SK-N-SH (cell line): ENCODE data around the gene EPB41L4B. TPM values are rescaled to one million over a fixed set of nuclear protein-coding genes. Genes with fewer than 3 reads are reported as not detected.

Source experiments
- CTCF ChIA-PET: fragments of 300-600, 350-600 bp; formaldehyde crosslinking; extraction: SDS; loops from one replicate; lab custom pipeline; 2021; lab: Yijun Ruan, JAX
- POLR2A ChIA-PET: fragments of 350-600 bp; sonication (Branson Sonifier 250); formaldehyde crosslinking; extraction: SDS; loops from one replicate; lab custom pipeline; 2020; ENCODE audit warnings: antibody characterized with exemption, inconsistent platforms; lab: Yijun Ruan, JAX
- DNase-seq: peaks from one replicate; pipeline ENCODE4 v3.0.0; 2012
- H2AFZ ChIP-seq: fragments of 200-600 bp; sonication (generic); 2 replicates; pipeline ENCODE4 v1.8.1; 2016; ENCODE audit warnings: antibody characterized with exemption, mild to moderate bottlenecking, low read depth
- H3F3A ChIP-seq: fragments of 200-600 bp; sonication (generic); replicated peaks from 2 replicates; pipeline ENCODE3; 2016; ENCODE audit warnings: antibody characterized with exemption, mild to moderate bottlenecking; ENCODE audit not compliant: insufficient read depth
- H3K27ac ChIP-seq, 2 experiments: fragments of 200-500 bp in 1 of 2; fragments of 200-600 bp in 1 of 2; sonication (Bioruptor generic) in 1 of 2; sonication (generic), shearing (Covaris generic) in 1 of 2; 2 replicates each; pipeline versions ENCODE4 v1.5.1 to v1.6.1; 2014 to 2016; ENCODE audit warnings: low read depth in 2 of 2, inconsistent platforms in 1 of 2, low read length in 1 of 2, mild to moderate bottlenecking in 1 of 2, mixed read lengths in 1 of 2
- H3K27me3 ChIP-seq: fragments of 200-600 bp; sonication (generic), shearing (Covaris generic); 2 replicates; pipeline ENCODE4 v1.6.1; 2016; ENCODE audit warnings: mixed run types; ENCODE audit not compliant: insufficient read depth
- H3K36me3 ChIP-seq, 2 experiments: fragments of 200-500 bp in 1 of 2; fragments of 200-600 bp in 1 of 2; sonication (Bioruptor generic) in 1 of 2; sonication (generic) in 1 of 2; replicated peaks in 1 of 2; 2 replicates each; pipeline versions ENCODE3 to v1.5.1; 2014 to 2016; ENCODE audit warnings: low read length in 1 of 2, mild to moderate bottlenecking in 1 of 2; ENCODE audit not compliant: insufficient read depth in 2 of 2, control insufficient read depth in 1 of 2
- H3K4me1 ChIP-seq, 2 experiments: fragments of 200-500 bp in 1 of 2; fragments of 200-600 bp in 1 of 2; sonication (Bioruptor generic) in 1 of 2; sonication (generic), shearing (Covaris generic) in 1 of 2; 2 replicates each; pipeline versions ENCODE4 v1.5.1 to v1.6.1; 2014 to 2016; ENCODE audit warnings: low read depth in 1 of 2, low read length in 1 of 2, mixed run types in 1 of 2; ENCODE audit not compliant: insufficient read depth in 2 of 2, control insufficient read depth in 1 of 2
- H3K4me2 ChIP-seq: fragments of 200-600 bp; sonication (generic), shearing (Covaris generic); 2 replicates; pipeline ENCODE4 v1.6.1; 2017; ENCODE audit warnings: mixed run types
- H3K4me3 ChIP-seq, 2 experiments: fragments of 200-500 bp in 1 of 2; fragments of 200-600 bp in 1 of 2; sonication (Bioruptor generic) in 1 of 2; sonication (generic), shearing (Covaris generic) in 1 of 2; 2 replicates each; pipeline versions ENCODE4 v1.5.1 to v1.8.1; 2014 to 2016; ENCODE audit warnings: low read depth in 2 of 2, inconsistent platforms in 1 of 2, low read length in 1 of 2, mild to moderate bottlenecking in 1 of 2, mixed read lengths in 1 of 2, moderate library complexity in 1 of 2
- H3K79me2 ChIP-seq: fragments of 200-600 bp; sonication (generic); 2 replicates; pipeline ENCODE4 v1.8.1; 2017; ENCODE audit warnings: mild to moderate bottlenecking; ENCODE audit not compliant: insufficient read depth
- H3K9ac ChIP-seq: fragments of 200-600 bp; sonication (generic); 2 replicates; pipeline ENCODE4 v1.6.1; 2017; ENCODE audit warnings: mixed run types
- H3K9me2 ChIP-seq: fragments of 200-600 bp; sonication (generic); 2 replicates; pipeline ENCODE4 v1.6.1; 2017; ENCODE audit warnings: mixed run types
- H3K9me3 ChIP-seq: fragments of 200-600 bp; sonication (generic); 2 replicates; pipeline ENCODE4 v1.6.1; 2017; ENCODE audit warnings: mixed run types, mild to moderate bottlenecking, moderate library complexity
- H4K20me1 ChIP-seq: fragments of 200-600 bp; sonication (generic); 2 replicates; pipeline ENCODE4 v1.6.1; 2017; ENCODE audit warnings: mild to moderate bottlenecking, mixed run types; ENCODE audit not compliant: insufficient read depth
- CHD2 ChIP-seq: fragments of 150-350 bp; IDR thresholded peaks from 2 replicates; pipeline ENCODE4 v1.6.1; 2018; ENCODE audit warnings: low read length; ENCODE audit not compliant: partially characterized antibody
- CTCF ChIP-seq: fragments of 200-600 bp; sonication (generic); IDR thresholded peaks from 2 replicates; pipeline ENCODE4 v1.6.1; 2017; ENCODE audit warnings: antibody characterized with exemption, mild to moderate bottlenecking, moderate library complexity
- EP300 ChIP-seq, 2 experiments: IDR thresholded peaks; 2 replicates each; pipeline versions ENCODE4 v1.4.0 to v1.6.1; 2012; ENCODE audit warnings: borderline replicate concordance in 1 of 2, low read depth in 1 of 2, low read length in 1 of 2
- GABPA ChIP-seq: IDR thresholded peaks from 2 replicates; pipeline ENCODE4 v1.4.0; 2012; ENCODE audit warnings: low read depth, mild to moderate bottlenecking
- GATA2 ChIP-seq: sonication (generic); formaldehyde crosslinking; IDR thresholded peaks from 2 replicates; pipeline ENCODE4 v1.5.0; 2020; ENCODE audit warnings: mild to moderate bottlenecking, missing genetic modification reagents
- JUND ChIP-seq: IDR thresholded peaks from 2 replicates; pipeline ENCODE4 v1.4.0; 2012
- MAX ChIP-seq: IDR thresholded peaks from 2 replicates; pipeline ENCODE4 v1.4.0; 2012; ENCODE audit warnings: low read depth
- MEF2A ChIP-seq: IDR thresholded peaks from 2 replicates; pipeline ENCODE4 v1.4.0; 2012; ENCODE audit warnings: low read depth, borderline replicate concordance
- MXI1 ChIP-seq: IDR thresholded peaks from 2 replicates; pipeline ENCODE4 v1.6.1; 2012; ENCODE audit warnings: mild to moderate bottlenecking, low read depth, low read length, improper control_type of control experiment
- NFIC ChIP-seq: IDR thresholded peaks from 2 replicates; pipeline ENCODE4 v1.4.0; 2012; ENCODE audit warnings: borderline replicate concordance
- RAD21 ChIP-seq: IDR thresholded peaks from 2 replicates; pipeline ENCODE4 v1.6.1; 2012; ENCODE audit warnings: mild to moderate bottlenecking, low read length
- RCOR1 ChIP-seq: fragments of 150-350 bp; IDR thresholded peaks from 2 replicates; pipeline ENCODE4 v1.6.1; 2017; ENCODE audit warnings: antibody characterized with exemption, low read length
- RXRA ChIP-seq: IDR thresholded peaks from 2 replicates; pipeline ENCODE4 v1.4.0; 2012; ENCODE audit warnings: low read depth, mild to moderate bottlenecking, borderline replicate concordance
- SIN3A ChIP-seq: IDR thresholded peaks from 2 replicates; pipeline ENCODE4 v1.6.1; 2012; ENCODE audit warnings: low read depth, mild to moderate bottlenecking, low read length, moderate library complexity, borderline replicate concordance
- SMC3 ChIP-seq: IDR thresholded peaks from 2 replicates; pipeline ENCODE4 v1.6.1; 2012; ENCODE audit warnings: low read depth, low read length, improper control_type of control experiment
- TAF1 ChIP-seq: IDR thresholded peaks from 2 replicates; pipeline ENCODE4 v1.6.1; 2012; ENCODE audit warnings: low read depth, mild to moderate bottlenecking, low read length, moderate library complexity, borderline replicate concordance
- USF1 ChIP-seq: IDR thresholded peaks from 2 replicates; pipeline ENCODE4 v1.4.0; 2012; ENCODE audit warnings: low read depth, borderline replicate concordance
- ZBTB33 ChIP-seq: IDR thresholded peaks from 2 replicates; pipeline ENCODE4 v1.4.0; 2012; ENCODE audit warnings: low read depth, borderline replicate concordance
- WGBS: methylation state at CpG from one replicate; pipeline ENCODE4 v1.1.6; 2017; ENCODE audit warnings: low lambda C conversion rate; 5-methylcytosine and 5-hydroxymethylcytosine counted together
- polyA plus RNA-seq, 3 experiments: library from polyadenylated mRNA; depleted of rRNA; stranded (reverse); fragments of >200 nt; gene quantifications; 2 replicates each; pipeline ENCODE4 v1.2.3, GENCODE V29; 2012
- TF ChIP-seq, protein P1 (sequence below): IDR thresholded peaks from 2 replicates; pipeline ENCODE4 v1.6.1; 2012; ENCODE audit warnings: mild to moderate bottlenecking, low read depth, low read length, moderate library complexity

The EPB41L4B gene
- polyA plus RNA-seq (2012; rRNA removed), result 0.59 and 0.84 TPM in 2 replicates
- 0.93 and 1.2 TPM in 2 replicates for polyA plus RNA-seq (2012; cell fraction: cytosol; rRNA removed)
- 0.32 and 0.83 TPM in 2 replicates for polyA plus RNA-seq (2012; cell fraction: nucleus; rRNA removed)

DNA sequence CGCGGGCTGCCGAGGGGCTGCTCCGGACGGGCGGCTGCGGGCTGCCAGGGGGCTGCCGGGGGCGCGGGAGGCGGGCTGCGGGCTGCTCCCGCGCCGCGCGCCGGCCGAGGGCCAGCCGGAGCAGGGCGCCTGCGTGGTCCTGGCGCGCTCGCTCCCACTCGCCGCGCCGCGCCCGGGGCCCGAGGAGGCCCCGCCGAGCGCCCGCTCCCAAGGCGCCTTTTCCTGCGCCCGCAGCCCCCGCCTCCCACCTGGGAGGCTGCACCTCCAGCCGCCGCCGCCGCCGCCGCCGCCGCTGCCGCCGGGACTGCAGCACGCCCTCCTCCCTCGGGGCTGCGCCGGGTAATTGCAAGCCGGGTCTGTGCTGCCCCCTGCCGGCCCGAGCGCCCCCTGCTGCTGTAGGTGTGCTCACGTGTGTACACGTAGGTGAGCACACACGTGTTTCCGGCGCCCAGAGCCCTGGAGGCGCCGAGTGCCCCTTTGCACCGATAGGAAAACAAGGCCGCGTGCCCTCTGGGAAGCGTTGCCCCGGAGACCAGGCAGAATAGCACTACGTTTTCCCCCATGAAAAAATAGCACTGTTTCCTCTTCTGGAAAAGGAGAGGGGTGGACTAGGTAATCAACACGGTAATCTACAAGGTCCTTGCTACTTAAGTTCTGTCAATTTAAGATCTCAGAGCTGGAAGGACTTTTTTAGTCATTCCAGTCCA is at the start of gene EPB41L4B:
Gene EPB41L4B, minus strand, starts transcription at position 318 of the 707 bp plus-strand sequence. CDS start 613 bp downstream, outside the sequence.
- POLR2A ChIA-PET, result no interaction called here
- Histone ChIP-seq H3F3A (peaks cover 3% of the 10 kb centered on the region), H3K4me1 (peaks cover 0 to 24% of the 10 kb centered on the region in 2 experiments; a peak in 1 of 4 replicates), H3K27me3 (peaks cover 6% of the 10 kb centered on the region; the same call in 1 of the 2 replicates), H3K9me3 (no peaks in the 10 kb centered on the region), H3K4me3 (peak within 1 kb of the TSS; percentile 55 to 74), H3K9ac (no peak within 1 kb of the TSS), H3K9me2 (no peaks in the 10 kb centered on the region), H3K4me2 (peak within 1 kb of the TSS; percentile 73)
- no peak for TF ChIP-seq NFIC
- peak; percentile 58 for TF ChIP-seq CHD2
- 0 out of 4 replicates have a peak, but pooled peaks of 1 of the 2 experiments have one; percentile 42 for TF ChIP-seq EP300 (IDR thresholded peaks at IDR 0.05; ENCODE audit: borderline replicate concordance in 1 of 2, low read depth in 1 of 2, low read length in 1 of 2)
- TF ChIP-seq RXRA, result no peak
- peak; percentile 82 for TF ChIP-seq RAD21
- TF ChIP-seq SIN3A, result peak; percentile 76; the same call in 1 of the 2 replicates
- 0 out of 2 replicates have a peak, but pooled peaks have one; percentile 24 for TF ChIP-seq RCOR1
- no peak for TF ChIP-seq ZBTB33
- no peak for TF ChIP-seq JUND
- TF ChIP-seq MEF2A, result no peak
- TF ChIP-seq SMC3, result peak; percentile 82
- peak; percentile 77; the same call in 1 of the 2 replicates for TF ChIP-seq USF1
- peak; percentile 91 for TF ChIP-seq MAX
- peak; percentile 95 for TF ChIP-seq MXI1
- TF ChIP-seq GATA2, result 0 out of 2 replicates have a peak, but pooled peaks have one; percentile 24
- TF ChIP-seq GABPA, result 0 out of 2 replicates have a peak, but pooled peaks have one; percentile 20
- TF ChIP-seq, protein P1, sequence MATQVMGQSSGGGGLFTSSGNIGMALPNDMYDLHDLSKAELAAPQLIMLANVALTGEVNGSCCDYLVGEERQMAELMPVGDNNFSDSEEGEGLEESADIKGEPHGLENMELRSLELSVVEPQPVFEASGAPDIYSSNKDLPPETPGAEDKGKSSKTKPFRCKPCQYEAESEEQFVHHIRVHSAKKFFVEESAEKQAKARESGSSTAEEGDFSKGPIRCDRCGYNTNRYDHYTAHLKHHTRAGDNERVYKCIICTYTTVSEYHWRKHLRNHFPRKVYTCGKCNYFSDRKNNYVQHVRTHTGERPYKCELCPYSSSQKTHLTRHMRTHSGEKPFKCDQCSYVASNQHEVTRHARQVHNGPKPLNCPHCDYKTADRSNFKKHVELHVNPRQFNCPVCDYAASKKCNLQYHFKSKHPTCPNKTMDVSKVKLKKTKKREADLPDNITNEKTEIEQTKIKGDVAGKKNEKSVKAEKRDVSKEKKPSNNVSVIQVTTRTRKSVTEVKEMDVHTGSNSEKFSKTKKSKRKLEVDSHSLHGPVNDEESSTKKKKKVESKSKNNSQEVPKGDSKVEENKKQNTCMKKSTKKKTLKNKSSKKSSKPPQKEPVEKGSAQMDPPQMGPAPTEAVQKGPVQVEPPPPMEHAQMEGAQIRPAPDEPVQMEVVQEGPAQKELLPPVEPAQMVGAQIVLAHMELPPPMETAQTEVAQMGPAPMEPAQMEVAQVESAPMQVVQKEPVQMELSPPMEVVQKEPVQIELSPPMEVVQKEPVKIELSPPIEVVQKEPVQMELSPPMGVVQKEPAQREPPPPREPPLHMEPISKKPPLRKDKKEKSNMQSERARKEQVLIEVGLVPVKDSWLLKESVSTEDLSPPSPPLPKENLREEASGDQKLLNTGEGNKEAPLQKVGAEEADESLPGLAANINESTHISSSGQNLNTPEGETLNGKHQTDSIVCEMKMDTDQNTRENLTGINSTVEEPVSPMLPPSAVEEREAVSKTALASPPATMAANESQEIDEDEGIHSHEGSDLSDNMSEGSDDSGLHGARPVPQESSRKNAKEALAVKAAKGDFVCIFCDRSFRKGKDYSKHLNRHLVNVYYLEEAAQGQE, result peak; percentile 28; the same call in 1 of the 2 replicates
- TF ChIP-seq TAF1, result no peak
- peak; percentile 92 for TF ChIP-seq CTCF
- TF ChIP-seq, all 33 proteins: peak for 13
- Histone ChIP-seq H3K79me2 (no peaks in the 10 kb centered on the region), H3K36me3 (no peaks in the 10 kb centered on the region), H2AFZ (0 out of 2 replicates have a peak within 1 kb of the TSS, but pooled peaks have one; percentile 51), H3K27ac (no peak within 1 kb of the TSS; a peak in 1 of 4 replicates), H4K20me1 (no peaks in the 10 kb centered on the region)
- WGBS, result 10% methylated on average over 7 of the region's 72 CpGs
- DNase-seq, result peak; percentile 91
- CTCF ChIA-PET, result interaction anchor here (0.6 to 1.8 kb wide), 17 partner anchors 8 to 222 kb away, joined by 3 to 11 read pairs (median 4); no protein-coding TSS in a partner anchor
